ENCODE data around the gene CARM1. TPM values are rescaled to one million over a fixed set of nuclear protein-coding genes. Genes with fewer than 3 reads are reported as not detected.

The CARM1 gene
- total and polyA plus RNA-seq, 2 of the 13 experiments (the other 11 are each of a cell fraction or from before 2014, with no cell fraction given): 27.6 to 55.8 TPM

DNA sequence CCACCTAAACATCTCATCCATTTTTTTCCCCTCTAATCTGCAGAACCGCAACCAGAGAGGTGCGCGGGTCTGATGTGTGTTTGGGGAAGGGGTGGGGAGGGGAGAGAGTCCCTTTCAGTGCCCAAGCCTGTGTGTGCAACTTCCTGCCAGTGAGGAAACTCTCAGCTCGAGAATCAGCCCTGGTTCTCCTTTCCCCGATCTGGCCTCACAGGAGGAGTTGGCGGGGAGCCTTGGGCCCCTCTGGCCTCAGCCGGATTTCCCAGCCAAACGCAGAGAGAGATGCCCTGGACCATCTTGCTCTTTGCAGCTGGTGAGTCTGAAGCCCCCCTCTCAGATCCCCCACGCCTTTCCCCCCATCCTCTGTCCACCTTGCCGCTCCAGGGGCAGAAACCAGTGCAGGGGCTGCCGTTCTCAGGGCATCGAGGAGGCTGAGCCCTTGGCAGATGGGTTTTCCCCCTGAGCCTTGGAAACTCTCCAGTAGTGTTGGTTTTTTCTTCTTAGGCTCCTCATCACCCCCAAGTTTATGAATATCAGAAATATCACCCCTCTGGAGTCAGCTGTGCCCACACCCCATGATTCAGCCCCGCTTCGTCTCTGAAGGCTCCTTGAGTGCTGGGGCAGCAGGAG, 23.0 kb upstream of the CARM1 start, which contains the start of gene C19orf38 (continued):
- TF ChIP-seq MBD4 (IDR thresholded peaks at IDR 0.05; ENCODE audit: borderline replicate concordance, low read length) (no peak), KDM1A (CRISPR knock-in tag; IDR thresholded peaks at IDR 0.05) (no peak), POLR2AphosphoS2 (IDR thresholded peaks at IDR 0.05; ENCODE audit: low read depth, low read length) (no peak)
- TF ChIP-seq, protein P1, sequence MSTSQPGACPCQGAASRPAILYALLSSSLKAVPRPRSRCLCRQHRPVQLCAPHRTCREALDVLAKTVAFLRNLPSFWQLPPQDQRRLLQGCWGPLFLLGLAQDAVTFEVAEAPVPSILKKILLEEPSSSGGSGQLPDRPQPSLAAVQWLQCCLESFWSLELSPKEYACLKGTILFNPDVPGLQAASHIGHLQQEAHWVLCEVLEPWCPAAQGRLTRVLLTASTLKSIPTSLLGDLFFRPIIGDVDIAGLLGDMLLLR (CRISPR knock-in tag; IDR thresholded peaks at IDR 0.05): no peak
- TF ChIP-seq, protein P2, sequence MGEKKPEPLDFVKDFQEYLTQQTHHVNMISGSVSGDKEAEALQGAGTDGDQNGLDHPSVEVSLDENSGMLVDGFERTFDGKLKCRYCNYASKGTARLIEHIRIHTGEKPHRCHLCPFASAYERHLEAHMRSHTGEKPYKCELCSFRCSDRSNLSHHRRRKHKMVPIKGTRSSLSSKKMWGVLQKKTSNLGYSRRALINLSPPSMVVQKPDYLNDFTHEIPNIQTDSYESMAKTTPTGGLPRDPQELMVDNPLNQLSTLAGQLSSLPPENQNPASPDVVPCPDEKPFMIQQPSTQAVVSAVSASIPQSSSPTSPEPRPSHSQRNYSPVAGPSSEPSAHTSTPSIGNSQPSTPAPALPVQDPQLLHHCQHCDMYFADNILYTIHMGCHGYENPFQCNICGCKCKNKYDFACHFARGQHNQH (CRISPR knock-in tag; IDR thresholded peaks at IDR 0.05): no peak

DNA sequence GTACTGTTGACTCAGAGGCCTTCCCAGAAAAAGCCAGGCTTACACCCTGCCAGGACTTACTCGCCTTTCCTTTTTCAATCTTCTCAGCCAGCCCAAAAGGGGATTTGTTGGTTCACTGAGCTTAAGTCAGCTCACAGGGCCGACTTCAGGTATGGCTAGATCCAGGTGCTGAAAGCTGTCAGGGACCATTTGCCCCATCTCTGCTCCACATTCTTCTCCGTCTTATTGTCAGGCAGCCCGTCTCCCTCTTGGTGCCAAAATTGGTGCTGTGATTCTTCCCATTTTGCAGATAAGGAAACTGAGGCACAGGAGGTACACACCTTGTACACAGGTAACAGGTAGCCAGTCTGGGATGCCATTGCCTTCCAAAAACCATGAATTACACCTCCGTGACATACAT, 20.7 kb upstream of the CARM1 start:
- CTCF ChIA-PET (ENCODE audit: low intra/inter-chr PET ratio, low total read pairs): no interaction called here
- no peak overlapping the region for H3K27ac ChIP-seq (ENCODE audit: extremely low read length, insufficient read depth, low read length)
- H3K36me3 ChIP-seq (replicated peaks in 1 of 2; ENCODE audit: control insufficient read depth in 1 of 2, insufficient read depth in 2 of 2, low read length in 2 of 2): no peaks in the 10 kb centered on the region
- FAIRE-seq: no peak
- H3K9ac ChIP-seq (ENCODE audit: insufficient read depth, low read depth, low read length): no peak overlapping the region
- in situ Hi-C loops (cut with HindIII; ENCODE audit: extremely low pct_ligation_motif_present, low pct_unique_long_range_greater_than_20kb) (no loop called here), intact Hi-C loops (cut with micrococcal nuclease; ENCODE audit: unreplicated experiment) (no loop called here)
- no TSS peak for BruUV-seq (replicated peaks)
- no peak for DNase-seq (ENCODE audit: low spot score)
- no peak overlapping the region for H2AFZ ChIP-seq (ENCODE audit: low read length)
- H3K79me2 ChIP-seq (ENCODE audit: insufficient read depth, low read length): no peaks in the 10 kb centered on the region
- H3K4me1 ChIP-seq (ENCODE audit: insufficient read depth, low read length): peaks cover 36% of the 10 kb centered on the region
- no peak overlapping the region for H3K4me3 ChIP-seq (replicated peaks in 1 of 3; ENCODE audit: insufficient read depth in 1 of 3, low read depth in 2 of 3, low read length in 3 of 3)
- no peaks in the 10 kb centered on the region; a peak in 1 of 5 replicates for H3K27me3 ChIP-seq (ENCODE audit: control insufficient read depth in 1 of 2, insufficient read depth in 2 of 2, low read length in 2 of 2)
- WGBS (ENCODE audit: low lambda C conversion rate): 36% methylated on average over 5 of the region's 5 CpGs
- H4K20me1 ChIP-seq (ENCODE audit: insufficient read depth, low read length): no peaks in the 10 kb centered on the region
- POLR2A ChIA-PET: no interaction called here
- peaks cover 7% of the 10 kb centered on the region; the same call in 1 of the 2 replicates for H3K9me3 ChIP-seq (ENCODE audit: low read length)
- no peak for TF ChIP-seq NFE2L2 (IDR thresholded peaks at IDR 0.05; ENCODE audit: low read length)
- TF ChIP-seq ZNF121 (CRISPR knock-in tag; IDR thresholded peaks at IDR 0.05): peak; percentile 17; the same call in 1 of the 2 replicates
- peak; percentile 28; the same call in 1 of the 2 replicates for TF ChIP-seq ZNF629 (CRISPR knock-in tag; conservative IDR thresholded peaks at IDR 0.05)
- peak; percentile 99 for TF ChIP-seq ZNF329 (CRISPR knock-in tag; IDR thresholded peaks at IDR 0.05; ENCODE audit: low read depth)
- TF ChIP-seq POLR2G (IDR thresholded peaks at IDR 0.05; ENCODE audit: low read depth, low read length): no peak
- TF ChIP-seq MED1 (CRISPR knock-in tag; IDR thresholded peaks at IDR 0.05): no peak
- TF ChIP-seq, protein P3, sequence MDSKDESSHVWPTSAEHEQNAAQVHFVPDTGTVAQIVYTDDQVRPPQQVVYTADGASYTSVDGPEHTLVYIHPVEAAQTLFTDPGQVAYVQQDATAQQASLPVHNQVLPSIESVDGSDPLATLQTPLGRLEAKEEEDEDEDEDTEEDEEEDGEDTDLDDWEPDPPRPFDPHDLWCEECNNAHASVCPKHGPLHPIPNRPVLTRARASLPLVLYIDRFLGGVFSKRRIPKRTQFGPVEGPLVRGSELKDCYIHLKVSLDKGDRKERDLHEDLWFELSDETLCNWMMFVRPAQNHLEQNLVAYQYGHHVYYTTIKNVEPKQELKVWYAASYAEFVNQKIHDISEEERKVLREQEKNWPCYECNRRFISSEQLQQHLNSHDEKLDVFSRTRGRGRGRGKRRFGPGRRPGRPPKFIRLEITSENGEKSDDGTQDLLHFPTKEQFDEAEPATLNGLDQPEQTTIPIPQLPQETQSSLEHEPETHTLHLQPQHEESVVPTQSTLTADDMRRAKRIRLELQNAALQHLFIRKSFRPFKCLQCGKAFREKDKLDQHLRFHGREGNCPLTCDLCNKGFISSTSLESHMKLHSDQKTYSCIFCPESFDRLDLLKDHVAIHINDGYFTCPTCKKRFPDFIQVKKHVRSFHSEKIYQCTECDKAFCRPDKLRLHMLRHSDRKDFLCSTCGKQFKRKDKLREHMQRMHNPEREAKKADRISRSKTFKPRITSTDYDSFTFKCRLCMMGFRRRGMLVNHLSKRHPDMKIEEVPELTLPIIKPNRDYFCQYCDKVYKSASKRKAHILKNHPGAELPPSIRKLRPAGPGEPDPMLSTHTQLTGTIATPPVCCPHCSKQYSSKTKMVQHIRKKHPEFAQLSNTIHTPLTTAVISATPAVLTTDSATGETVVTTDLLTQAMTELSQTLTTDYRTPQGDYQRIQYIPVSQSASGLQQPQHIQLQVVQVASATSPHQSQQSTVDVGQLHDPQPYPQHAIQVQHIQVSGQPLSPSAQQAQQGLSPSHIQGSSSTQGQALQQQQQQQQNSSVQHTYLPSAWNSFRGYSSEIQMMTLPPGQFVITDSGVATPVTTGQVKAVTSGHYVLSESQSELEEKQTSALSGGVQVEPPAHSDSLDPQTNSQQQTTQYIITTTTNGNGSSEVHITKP (CRISPR knock-in tag; IDR thresholded peaks at IDR 0.05; ENCODE audit: low read depth): no peak
- ATAC-seq: no peak
- H3K4me2 ChIP-seq (ENCODE audit: low read depth, low read length): no peak overlapping the region
